Measurements from ENCODE around the gene KIAA1671.
"Not testable (repeated sequence)": the region's sequence is repeated elsewhere in the genome, so short reads cannot be mapped to it uniquely, and the experiment has no call there.

Gene KIAA1671

DNA sequence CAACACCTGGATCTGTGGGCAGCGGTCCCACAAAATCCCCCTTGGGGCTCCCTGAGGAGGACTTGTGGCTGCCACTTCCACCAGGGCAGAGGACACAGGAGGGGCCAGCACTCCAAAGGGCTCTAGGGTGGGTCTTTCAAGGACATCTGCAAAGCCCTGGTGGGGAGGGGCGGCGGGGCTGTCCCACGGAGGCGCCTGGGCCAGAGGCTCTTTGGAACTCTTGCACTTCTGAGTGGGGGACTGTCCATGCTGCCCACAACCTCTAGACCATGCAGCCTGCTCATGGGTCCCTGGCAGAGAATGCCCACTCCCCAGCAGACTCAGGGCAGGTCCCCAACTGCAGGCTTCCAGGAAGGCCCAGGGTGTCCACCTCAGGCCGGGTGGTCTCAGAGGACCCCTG is 225.8 kb downstream of the KIAA1671 start:
- DNase-seq (ENCODE audit: extremely low spot score, insufficient read length, low read depth); FAIRE-seq: not testable (repeated sequence)

DNA sequence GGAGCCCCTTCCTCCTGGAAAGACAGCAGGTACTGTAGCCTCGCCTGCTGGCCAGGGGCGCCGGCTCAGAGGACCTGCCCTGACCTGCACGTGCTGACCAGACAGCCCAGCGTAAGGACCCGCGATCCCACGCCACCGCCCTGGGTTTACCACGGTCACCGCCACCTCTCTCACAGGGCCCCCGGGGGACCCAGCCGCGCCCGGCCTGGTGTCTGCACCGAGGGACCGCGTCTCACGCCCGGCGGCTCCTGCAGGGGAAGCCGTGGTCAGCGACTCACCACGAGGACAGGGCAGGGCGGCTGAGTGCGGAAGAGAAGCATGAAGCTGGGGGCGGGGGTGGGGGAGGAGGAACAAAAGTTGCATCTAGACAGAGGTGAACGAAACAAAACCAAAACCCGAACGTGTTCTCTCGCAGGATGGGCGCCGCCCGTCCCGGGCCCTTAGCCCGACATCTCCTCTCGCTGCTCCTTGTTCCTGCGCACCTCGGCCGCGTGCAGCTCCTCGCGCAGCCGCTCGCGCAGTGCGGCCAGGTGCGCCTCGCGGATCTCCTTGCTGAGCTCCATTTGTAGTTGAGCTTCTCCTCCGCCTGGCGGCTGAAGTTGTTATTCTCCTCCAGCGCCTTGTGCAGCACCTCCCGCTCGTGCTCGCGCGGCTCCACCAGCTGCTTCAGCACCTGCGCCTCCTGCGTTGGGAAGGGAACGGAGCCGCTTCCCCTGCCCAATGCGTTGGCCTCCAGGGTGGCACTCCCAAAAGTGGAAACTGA is 226.5 kb downstream of the KIAA1671 start:
- FAIRE-seq: peak; percentile 72
- DNase-seq (ENCODE audit: extremely low spot score, insufficient read length, low read depth): not testable (repeated sequence)

DNA sequence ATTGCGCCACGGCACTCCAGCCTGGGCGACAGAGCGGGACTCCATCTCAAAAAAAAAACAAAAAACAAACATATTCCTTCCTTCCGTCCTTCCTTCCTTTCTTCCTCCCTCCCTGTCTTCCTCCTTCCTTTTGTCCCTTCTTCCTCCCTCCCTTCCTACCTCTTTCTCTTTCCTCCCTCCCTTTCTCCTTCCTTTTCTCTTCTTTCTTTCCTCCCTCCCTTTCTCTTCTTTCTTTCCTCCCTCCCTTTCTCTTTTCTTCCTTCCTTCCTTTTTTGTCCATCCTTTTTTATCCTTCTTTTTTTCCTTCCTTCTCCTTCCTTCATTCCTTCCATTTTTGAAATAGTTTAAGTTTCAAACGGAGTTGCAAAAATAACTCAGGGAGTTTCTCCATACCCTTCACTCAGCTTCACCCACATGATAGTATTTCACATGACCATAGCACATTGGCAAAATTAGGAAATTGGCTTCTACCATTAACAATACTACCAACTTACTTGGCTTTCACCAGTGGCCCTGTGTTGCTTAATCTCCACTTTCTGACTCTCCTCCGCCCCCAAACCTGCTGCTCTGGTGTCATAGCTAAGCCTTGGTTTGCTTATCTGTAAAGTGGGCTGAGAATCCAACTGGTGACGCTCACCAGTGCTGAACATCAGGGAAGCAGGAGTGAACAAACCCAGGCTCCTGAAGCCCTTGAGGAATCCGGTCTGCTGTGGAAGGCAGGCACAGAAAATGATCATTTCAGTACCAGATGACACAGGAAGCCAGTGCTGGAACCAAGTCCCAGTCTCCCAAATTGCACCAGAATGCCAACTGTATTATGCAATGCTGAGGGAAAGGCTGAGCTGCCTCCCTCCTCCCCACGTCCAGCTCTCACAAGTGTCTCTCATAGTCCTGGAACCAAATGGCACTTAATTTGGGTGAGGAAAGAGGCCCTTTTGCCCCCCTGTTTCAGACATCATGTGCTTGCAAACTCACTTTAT is 229.9 kb downstream of the KIAA1671 start:
- DNase-seq (ENCODE audit: extremely low spot score, insufficient read length, low read depth): no peak
- FAIRE-seq: no peak

DNA sequence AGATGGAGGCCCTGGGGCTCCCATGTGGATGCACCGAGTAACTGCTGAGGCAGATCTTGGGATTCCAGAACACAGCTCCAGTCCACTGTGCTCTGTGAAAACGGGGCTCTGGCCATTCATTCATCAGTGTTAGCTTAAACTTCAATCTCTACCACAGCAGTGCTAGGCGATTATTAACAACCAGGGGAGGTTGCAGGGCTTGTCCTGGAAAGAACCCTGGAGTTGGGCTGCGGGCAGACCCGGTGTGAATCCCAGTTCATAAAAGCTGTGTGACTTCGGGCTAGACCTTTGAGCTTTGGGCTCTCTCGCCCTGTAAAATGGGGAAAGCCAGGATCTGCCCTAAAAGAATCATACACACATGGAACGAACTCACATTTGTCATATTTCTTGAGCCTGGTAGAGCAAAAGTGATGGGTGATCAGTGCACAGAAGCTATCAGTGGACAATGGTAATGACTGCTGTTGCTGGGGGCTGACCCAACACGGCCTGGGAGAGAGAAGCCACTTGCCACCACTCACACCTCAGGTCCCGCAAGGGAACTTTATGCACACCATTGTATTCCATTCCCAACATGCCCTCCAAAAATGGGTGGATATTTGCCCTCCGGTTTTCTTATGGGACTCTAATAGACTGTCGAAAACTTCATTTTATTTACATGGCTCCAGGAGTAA is 231.6 kb downstream of the KIAA1671 start:
- no peak for FAIRE-seq
- no peak for DNase-seq (ENCODE audit: extremely low spot score, insufficient read length, low read depth)

DNA sequence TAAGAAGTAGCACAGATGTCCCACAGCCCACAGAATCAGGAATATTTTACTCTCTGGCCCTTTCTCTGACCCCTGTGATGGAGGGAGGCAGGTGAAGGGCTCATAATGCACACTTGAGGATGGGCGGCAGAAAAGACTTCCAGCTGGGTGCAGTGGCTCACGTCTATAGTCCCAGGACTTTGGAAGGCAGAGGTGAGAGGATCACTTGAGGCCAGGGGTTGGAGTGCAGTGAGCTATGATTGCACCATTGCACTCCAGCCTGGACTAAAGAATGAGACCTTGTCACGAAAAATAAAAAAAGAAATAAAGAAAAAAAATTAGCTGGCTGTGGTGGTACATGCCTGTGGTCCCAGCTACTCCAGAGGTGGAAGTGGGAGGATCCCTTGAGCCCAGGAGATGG is 233.6 kb downstream of the KIAA1671 start:
- FAIRE-seq (no peak), DNase-seq (ENCODE audit: extremely low spot score, insufficient read length, low read depth) (no peak)

DNA sequence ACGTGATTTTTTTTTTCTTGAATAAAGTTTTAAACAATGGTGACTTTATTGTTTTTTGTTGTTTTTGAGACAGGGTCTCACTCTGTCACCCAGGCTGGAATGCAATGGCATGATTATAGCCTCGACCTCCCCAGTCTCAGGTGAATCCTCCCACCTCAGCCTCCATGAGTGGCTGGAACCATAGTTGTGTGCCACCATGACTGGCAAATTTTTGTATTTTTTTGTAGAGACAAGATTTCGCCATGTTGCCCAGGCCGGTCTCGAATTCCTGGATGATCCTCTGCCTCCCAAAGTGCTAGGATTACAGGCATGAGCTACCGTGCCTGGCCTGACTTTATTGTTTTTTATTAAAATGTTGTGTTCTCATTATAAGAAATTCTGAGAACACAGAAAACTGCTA is 235.0 kb downstream of the KIAA1671 start:
- FAIRE-seq: no peak
- DNase-seq (ENCODE audit: extremely low spot score, insufficient read length, low read depth): no peak

DNA sequence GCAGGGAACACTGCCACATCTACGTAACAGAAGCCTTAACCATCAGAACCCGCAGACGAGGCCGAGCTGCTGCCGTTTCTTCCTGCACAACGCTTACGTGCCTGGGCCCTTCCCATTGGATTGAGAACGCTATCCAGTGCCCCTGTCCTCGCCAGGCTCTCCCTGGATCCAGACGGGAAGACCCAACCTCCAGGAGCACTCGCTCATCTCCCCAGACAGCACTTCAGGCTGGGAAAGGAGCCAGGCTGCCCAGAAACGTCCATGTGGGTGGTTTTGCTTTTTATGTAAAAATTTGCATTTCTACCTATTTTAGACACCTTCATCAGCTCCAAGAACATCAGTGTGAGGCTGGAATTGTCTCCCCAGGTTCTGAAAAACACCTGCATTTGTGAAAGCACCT is 239.9 kb downstream of the KIAA1671 start:
- DNase-seq (ENCODE audit: extremely low spot score, insufficient read length, low read depth) (no peak), FAIRE-seq (no peak)

DNA sequence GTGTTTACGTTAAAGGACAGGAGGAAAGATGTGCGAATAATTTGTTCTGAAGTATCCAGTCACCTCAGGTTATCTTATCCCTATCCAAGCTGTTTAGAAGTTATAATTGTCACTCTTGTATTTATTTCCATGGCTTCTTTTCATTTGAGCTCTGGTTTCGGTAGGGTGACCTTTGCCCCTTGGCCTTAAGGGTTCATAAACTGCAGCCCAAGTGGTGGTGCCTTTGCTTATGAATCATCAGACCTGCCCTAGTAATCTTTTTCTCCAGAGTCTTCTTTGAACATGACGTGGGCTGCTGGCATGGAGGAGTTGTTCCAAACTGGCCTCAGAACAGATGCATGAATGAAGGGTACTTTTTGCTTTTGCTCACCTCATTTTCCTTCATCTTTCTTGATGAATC is 240.6 kb downstream of the KIAA1671 start:
- no peak for FAIRE-seq
- no peak for DNase-seq (ENCODE audit: extremely low spot score, insufficient read length, low read depth)

DNA sequence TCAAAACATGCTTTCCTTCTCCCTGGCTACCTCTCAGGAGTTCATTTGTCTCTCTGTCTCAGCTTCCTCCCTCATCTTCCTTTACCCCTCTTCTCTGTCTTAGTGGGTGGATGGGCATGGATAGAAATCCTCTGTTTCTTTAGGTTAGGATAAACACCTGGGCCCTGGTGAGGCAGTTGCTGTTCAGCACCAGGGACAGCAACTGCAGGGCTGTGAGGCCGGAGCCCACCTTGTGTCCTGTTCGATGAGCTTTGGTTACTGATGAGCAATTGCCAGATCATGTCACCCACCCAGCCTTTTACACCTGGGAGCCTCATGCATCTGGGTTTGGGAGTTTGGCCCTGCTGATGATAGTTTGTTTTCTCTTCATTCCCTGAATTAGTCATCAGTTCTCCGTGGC is 241.0 kb downstream of the KIAA1671 start:
- no peak for DNase-seq (ENCODE audit: extremely low spot score, insufficient read length, low read depth)
- FAIRE-seq: no peak

DNA sequence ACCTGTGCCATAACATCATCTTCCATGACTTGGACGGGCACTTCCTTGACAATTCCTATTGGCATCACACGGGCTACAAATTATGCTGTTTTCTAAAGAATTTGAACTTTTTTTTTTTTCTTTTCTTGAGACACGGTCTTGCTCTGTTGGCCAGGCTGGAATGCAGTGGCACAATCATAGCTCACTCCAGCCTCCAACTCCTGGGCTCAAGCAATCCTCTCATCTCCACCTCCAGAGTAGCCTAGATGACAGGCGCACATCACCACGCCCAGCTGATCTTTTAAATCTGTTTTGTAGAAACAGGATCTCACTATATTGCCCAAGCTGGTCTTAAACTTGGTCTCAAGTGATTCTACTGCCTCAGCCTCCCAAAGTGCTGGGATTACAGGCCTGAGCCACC is 243.8 kb downstream of the KIAA1671 start:
- DNase-seq (ENCODE audit: extremely low spot score, insufficient read length, low read depth) (no peak), FAIRE-seq (no peak)

DNA sequence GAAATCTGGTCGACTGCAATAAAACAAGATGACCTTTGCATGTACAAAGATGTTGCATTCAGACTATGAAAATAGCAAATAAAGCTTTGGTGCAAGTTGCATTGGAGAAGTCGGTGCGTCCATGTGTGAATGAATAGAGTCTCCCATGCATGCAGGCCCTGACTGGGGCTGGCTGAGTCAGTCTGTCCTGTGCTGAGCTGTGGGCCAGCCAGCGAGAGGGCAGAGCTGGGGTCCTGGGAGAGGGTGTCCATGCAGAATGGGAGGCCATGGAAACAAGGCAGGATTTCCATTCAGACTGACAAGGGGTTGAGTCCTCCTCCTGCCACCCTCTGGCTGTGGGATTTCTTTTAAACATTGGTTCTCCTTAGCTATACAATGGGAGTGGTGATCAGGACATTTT is 244.8 kb downstream of the KIAA1671 start:
- FAIRE-seq (no peak), DNase-seq (ENCODE audit: extremely low spot score, insufficient read length, low read depth) (no peak)

DNA sequence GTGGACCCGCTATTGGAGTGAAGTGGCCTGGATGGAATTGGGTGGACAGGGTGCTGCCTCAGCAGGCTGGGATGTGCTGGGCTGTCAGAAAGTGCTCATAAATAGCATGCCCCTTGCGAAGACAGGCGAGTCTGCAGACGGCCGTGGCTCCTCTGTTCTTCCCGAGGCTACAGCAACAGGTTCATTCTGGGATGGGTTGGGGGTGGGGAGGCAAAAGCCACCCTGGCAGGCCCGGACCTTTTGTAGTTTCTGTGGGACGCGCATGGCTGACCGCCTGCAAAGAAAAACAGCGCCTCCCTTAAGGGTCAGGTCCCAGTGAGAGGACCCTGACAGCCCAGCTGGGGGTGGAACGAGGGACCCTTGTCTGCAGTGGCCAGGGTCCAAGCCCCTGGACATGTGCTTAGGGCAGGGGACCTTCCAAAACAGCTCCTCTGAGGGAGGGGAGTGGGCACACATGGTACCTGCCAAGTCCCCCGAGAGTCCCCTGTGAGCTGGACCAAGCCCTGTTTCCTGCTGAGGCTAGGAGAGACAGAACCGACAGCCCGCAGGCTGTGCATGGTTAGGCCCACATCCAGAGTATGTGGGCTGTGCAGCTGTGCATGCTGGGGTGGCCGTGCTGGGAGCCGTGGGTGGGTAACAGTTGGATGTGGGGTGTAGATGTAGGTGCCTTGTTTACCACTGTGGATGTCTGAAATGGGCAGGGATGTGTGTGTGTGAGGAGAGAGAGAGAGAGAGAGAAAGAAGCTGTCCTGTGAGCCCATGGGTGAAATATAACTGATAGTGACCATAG is 247.4 kb downstream of the KIAA1671 start, which contains the start of gene CRYBB3:
Gene CRYBB3, plus strand, starts transcription at position 128 of the 790 bp plus-strand sequence. CDS start 1,539 bp downstream, outside the sequence.
- DNase-seq (ENCODE audit: extremely low spot score, insufficient read length, low read depth): no peak
- no peak for FAIRE-seq

DNA sequence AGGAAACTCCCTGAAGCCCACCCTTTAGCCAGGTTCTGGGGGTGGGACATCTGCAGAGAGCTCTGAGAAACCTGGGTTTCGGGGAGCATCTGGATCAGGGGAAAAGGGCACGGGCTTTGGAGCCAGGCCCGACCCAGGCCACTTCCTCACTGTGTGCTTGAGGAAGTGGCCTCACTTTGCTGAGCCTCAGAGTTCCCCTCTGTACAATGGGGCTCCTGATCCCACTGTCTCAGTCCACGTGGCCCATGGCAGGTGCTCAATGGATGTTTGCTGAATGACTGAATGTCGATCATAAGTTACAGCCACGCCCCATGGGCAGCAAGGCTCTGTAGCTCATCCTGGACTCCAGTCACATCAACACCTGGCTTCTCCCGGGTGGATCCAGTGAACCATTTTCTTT is 248.5 kb downstream of the KIAA1671 start:
- DNase-seq (ENCODE audit: extremely low spot score, insufficient read length, low read depth) (no peak), FAIRE-seq (no peak)

DNA sequence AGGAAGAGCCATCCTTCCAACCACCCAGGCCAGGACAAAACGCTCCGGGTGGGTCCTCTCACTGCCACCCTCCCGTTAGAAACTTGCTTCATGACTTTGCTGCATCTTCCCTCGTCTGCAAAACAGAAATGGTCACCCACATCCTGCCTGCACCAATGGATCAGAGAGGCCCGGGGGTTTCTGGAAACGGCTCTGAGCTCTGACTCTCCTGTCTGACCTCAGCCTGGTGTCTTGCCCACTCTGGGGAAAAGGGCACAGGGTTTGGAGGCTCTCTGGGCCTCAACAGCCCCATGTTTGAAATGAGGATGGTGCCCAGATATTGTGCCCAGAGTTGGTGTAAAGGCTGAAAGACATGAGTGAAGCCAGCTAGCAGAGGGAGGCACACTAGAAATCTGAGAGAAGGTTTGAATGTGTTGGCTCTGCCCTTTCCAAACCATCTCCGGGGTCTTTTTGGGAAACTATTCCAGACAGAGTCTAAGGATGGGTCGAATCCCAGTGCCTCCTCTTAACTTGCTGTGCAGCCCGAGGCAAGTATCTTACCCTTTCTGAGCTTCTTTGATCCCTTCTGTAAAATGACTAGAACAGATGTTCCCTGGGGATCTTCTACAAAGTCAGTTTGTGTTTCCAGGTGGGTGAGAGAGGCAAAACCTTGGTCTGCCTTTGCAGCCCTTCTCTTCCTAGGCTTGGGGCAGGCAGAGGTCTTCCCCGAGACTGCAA is 249.2 kb downstream of the KIAA1671 start:
- FAIRE-seq (no peak), DNase-seq (ENCODE audit: extremely low spot score, insufficient read length, low read depth) (no peak)

DNA sequence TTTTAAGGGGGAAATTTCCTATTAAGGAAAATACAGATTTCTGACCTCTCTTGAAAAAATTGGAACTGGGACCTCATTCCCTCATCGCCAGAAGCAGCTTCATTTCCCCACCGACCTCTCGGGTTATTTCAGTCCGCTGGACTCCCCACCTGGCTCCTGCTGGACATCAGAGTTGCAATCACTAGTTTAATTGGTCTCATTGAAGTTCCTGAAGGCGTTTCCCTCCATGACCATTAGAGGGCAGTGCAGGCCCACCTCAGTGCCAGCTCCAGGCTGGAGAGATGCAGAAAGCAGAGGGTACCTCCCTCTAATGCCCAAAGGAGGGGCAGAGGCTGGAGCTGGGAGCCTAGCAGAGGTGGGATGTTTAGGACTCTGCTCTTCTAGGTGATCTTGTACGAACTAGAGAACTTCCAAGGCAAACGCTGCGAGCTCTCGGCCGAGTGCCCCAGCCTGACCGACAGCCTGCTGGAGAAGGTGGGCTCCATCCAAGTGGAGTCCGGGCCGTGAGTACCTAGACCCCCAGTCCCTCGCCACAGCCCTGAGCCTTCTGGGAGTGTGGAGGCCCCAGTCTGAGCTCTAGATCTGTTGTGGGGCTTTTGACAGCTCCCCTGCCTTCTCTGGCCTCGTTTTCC is 249.9 kb downstream of the KIAA1671 start:
- DNase-seq (ENCODE audit: extremely low spot score, insufficient read length, low read depth) (peak; percentile 52), FAIRE-seq (peak; percentile 70)

DNA sequence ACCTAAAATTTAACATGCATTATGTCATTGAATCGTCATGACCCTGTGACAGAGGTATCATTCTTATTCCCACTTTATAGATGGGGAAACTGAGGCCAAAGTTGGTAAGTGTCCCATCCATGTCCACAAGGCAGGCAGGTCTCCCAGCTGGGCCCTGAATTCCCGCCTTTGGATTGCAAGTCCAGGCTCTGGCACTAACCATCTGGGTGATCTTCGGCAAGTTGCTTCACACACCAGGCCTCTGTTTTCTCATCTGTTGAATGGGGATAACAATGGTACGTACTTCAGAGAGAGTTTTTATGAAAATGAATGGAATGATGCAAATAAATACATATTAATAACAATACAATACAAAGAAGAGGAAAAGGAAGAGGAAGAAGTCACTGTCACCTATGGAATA is 250.6 kb downstream of the KIAA1671 start:
- FAIRE-seq (no peak), DNase-seq (ENCODE audit: extremely low spot score, insufficient read length, low read depth) (no peak)

DNA sequence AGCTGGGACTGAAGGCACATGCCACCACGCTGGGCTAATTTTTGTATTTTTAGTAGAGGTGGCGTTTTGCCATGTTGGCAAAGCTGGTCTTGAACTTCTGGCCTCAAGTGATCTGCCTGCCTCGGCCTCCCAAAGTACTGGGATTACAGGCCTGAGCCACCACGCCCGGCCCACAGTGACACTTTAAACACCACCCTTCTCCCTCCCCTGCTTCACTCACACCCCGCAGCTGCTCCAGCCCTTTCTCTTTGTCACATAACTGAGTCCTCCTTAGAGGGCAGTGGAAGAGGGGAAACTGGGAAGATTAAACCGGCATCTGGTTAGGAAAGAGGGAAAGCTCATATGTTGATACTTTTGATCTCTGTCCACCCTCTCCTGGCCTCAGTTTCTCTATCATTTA is 252.0 kb downstream of the KIAA1671 start:
- not testable (repeated sequence) for DNase-seq (ENCODE audit: extremely low spot score, insufficient read length, low read depth); FAIRE-seq

DNA sequence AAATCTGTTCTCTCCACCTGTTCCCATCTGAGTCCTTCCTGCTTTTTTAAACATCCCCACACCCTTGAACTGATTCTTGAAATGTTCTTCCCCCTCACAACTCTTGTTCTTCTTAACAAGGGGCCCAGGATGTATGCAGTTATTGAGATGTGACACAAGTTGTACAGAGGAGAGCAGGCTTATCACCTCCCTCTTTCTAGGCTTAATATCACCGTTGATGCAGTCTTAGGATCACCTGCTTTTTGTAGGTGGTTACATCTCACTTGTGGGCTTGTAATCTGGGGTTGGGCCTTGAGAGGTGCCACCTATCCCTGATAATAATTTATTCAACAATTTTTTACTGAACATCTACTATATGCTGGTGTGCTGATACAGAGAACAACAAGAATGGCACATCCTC is 253.3 kb downstream of the KIAA1671 start:
- FAIRE-seq: no peak
- no peak for DNase-seq (ENCODE audit: extremely low spot score, insufficient read length, low read depth)

DNA sequence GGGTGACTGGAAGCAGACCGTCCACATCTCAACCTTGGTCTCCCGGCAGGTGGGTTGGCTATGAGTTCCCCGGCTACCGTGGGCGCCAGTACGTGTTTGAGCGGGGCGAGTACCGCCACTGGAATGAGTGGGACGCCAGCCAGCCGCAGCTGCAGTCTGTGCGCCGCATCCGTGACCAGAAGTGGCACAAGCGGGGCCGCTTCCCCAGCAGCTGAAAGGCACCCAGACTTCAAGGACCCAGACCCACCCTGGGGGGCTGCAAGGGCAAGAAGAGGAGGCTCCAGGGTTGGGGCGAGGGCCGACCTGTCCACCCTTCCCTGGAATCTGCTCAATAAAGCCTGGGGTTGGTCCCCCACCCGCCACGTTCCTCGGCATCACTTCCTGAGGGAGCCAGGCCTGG is 254.5 kb downstream of the KIAA1671 start:
- DNase-seq (ENCODE audit: extremely low spot score, insufficient read length, low read depth) (no peak), FAIRE-seq (no peak)

All from GM18507 (cell line).